HL-60/S4 (cell line): ENCODE measurements around the gene CTNNA3.

ENCODE experiments used
- in situ Hi-C: fragments of 300-500 bp; cut with MboI; formaldehyde crosslinking; loops from 2 replicates; pipeline ENCODE4 v1.14.3; 2022; ENCODE audit warnings: low sequenced_read_pairs

CTNNA3 gene

GRCh38 chr10:66836057-66836456, 859.9 kb downstream of the CTNNA3 start:
- in situ Hi-C loops: no loop called here

GRCh38 chr10:66835400-66835799, 860.6 kb downstream of the CTNNA3 start:
- in situ Hi-C loops: no loop called here

GRCh38 chr10:66834802-66835201, 861.2 kb downstream of the CTNNA3 start:
- in situ Hi-C loops: no loop called here

- in situ Hi-C loops: no loop called here
Observed at GRCh38 chr10:66833861-66834260, 862.1 kb downstream of the CTNNA3 start.

GRCh38 chr10:66832781-66833422, 863.1 kb downstream of the CTNNA3 start:
- in situ Hi-C loops: no loop called here

GRCh38 chr10:66828957-66829356, 867.0 kb downstream of the CTNNA3 start:
- in situ Hi-C loops: no loop called here

- in situ Hi-C loops: no loop called here
Observed at GRCh38 chr10:66827353-66827752, 868.6 kb downstream of the CTNNA3 start.

GRCh38 chr10:66823301-66823700, 872.7 kb downstream of the CTNNA3 start:
- in situ Hi-C loops: no loop called here

- in situ Hi-C loops: no loop called here
Observed at GRCh38 chr10:66822801-66823200, 873.2 kb downstream of the CTNNA3 start.

GRCh38 chr10:66819691-66820090, 876.3 kb downstream of the CTNNA3 start:
- in situ Hi-C loops: no loop called here

GRCh38 chr10:66813122-66813521, 882.9 kb downstream of the CTNNA3 start:
- in situ Hi-C loops: no loop called here

- in situ Hi-C loops: no loop called here
Observed at GRCh38 chr10:66811211-66811610, 884.8 kb downstream of the CTNNA3 start.

GRCh38 chr10:66809402-66809801, 886.6 kb downstream of the CTNNA3 start:
- in situ Hi-C loops: no loop called here

GRCh38 chr10:66805612-66806011, 890.4 kb downstream of the CTNNA3 start:
- in situ Hi-C loops: no loop called here

- in situ Hi-C loops: no loop called here
Observed at GRCh38 chr10:66804962-66805361, 891.0 kb downstream of the CTNNA3 start.

- in situ Hi-C loops: no loop called here
Observed at GRCh38 chr10:66803174-66803573, 892.8 kb downstream of the CTNNA3 start.

- in situ Hi-C loops: no loop called here
Observed at GRCh38 chr10:66799474-66799873, 896.5 kb downstream of the CTNNA3 start.

GRCh38 chr10:66795866-66796265, 900.1 kb downstream of the CTNNA3 start:
- in situ Hi-C loops: no loop called here

GRCh38 chr10:66792441-66792840, 903.6 kb downstream of the CTNNA3 start:
- in situ Hi-C loops: no loop called here

- in situ Hi-C loops: no loop called here
Observed at GRCh38 chr10:66788178-66788987, 907.6 kb downstream of the CTNNA3 start.

- in situ Hi-C loops: no loop called here
Observed at GRCh38 chr10:66786709-66787108, 909.3 kb downstream of the CTNNA3 start.

- in situ Hi-C loops: no loop called here
Observed at GRCh38 chr10:66784770-66785169, 911.2 kb downstream of the CTNNA3 start.
